Fibroblast of lung (primary cell): ENCODE data around the gene BAZ2B.

Experiments used
- EZH2 ChIP-seq: IDR thresholded peaks from 2 replicates; pipeline ENCODE4 v1.5.1; 2012; ENCODE audit warnings: low read length, control low read depth, mild to moderate bottlenecking; ENCODE audit errors: missing control alignments
- TF ChIP-seq, protein P1 (sequence below), 2 donors: IDR thresholded peaks in 1 of 2; conservative IDR thresholded peaks in 1 of 2; 1 replicate in 1 of 2; 2 replicates in 1 of 2; pipeline ENCODE4 v1.5.1; 2011 to 2012; ENCODE audit warnings: low read length in 2 of 2, control low read depth in 1 of 2, inconsistent platforms in 1 of 2, low read depth in 1 of 2, mild to moderate bottlenecking in 1 of 2

DNA sequence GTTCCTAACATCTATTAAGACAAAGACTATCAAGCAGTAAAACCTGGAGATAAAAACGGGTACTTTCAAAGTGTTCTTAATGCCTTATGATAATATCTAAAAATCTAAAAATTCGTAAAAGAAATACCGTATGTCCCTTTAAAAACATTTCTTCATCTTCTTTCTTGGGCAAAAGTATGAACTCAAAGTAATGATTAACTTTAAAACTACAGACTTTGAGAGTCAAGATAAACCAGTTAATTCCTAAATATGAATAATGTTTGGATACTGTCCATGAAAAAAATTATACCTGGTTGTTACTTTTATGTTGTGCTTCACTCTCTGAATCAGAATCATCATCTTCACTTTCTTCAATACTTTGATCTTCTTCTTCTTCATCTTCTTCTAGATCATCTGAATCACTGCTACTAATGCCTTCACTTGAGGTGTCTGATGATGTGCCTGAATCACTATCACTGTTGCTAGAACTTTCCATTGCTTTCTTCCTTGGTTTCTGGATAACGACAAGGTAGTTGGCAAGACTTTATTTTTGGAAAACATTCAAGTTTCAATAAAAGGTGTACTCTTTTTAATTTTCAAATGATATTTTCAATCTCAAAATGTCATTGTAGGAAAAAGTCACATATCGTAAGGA, 177.5 kb downstream of the BAZ2B start:
- TF ChIP-seq, protein P1, sequence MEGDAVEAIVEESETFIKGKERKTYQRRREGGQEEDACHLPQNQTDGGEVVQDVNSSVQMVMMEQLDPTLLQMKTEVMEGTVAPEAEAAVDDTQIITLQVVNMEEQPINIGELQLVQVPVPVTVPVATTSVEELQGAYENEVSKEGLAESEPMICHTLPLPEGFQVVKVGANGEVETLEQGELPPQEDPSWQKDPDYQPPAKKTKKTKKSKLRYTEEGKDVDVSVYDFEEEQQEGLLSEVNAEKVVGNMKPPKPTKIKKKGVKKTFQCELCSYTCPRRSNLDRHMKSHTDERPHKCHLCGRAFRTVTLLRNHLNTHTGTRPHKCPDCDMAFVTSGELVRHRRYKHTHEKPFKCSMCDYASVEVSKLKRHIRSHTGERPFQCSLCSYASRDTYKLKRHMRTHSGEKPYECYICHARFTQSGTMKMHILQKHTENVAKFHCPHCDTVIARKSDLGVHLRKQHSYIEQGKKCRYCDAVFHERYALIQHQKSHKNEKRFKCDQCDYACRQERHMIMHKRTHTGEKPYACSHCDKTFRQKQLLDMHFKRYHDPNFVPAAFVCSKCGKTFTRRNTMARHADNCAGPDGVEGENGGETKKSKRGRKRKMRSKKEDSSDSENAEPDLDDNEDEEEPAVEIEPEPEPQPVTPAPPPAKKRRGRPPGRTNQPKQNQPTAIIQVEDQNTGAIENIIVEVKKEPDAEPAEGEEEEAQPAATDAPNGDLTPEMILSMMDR (conservative IDR thresholded peaks at IDR 0.05 in 1 of 2, IDR thresholded peaks at IDR 0.05 in 1 of 2; ENCODE audit: low read depth in 1 of 2, low read length in 2 of 2) = no peak
- no peak for TF ChIP-seq EZH2
